ENCODE data around the gene AGAP1.
"Not testable (repeated sequence)": the region's sequence is repeated elsewhere in the genome, so short reads cannot be mapped to it uniquely, and the experiment has no call there.

AGAP1 gene

GRCh38 chr2:236086971-236087465 is 593.2 kb downstream of the AGAP1 start:
- DNase-seq: no peak

DNA sequence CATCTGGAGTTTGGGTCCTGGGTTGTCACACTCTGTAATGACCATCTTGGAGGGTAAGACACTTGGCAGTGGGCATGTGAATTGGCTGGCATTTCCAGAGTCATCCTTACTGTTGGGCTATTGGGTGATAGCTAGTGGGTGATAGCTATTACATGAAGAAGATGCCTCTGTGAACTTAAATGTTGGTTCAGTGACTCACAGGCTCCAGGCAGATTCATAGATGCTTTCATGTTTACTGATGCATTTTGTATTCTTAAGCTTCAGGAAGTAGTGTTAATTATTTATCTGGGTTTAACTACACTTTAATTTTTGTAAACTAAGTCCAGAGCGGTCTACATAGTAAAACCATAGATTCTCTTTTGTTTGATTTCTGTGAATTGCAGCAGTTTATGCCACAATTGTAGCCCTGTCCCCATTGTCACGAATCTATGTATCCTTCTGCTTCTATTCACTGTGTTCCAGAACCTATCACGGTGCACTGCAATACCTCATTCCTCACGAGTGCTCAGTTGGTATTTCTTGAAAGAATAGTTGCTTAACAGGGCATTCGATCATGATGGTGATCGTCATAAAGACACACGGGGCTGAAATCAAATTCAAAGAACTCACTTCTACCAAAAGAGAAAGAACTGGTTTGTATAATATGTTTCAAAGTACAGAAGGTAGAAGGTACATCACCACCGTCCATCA is 594.7 kb downstream of the AGAP1 start:
- DNase-seq: no peak

- no peak for DNase-seq
Observed at GRCh38 chr2:236089271-236090026, 595.6 kb downstream of the AGAP1 start.

DNA sequence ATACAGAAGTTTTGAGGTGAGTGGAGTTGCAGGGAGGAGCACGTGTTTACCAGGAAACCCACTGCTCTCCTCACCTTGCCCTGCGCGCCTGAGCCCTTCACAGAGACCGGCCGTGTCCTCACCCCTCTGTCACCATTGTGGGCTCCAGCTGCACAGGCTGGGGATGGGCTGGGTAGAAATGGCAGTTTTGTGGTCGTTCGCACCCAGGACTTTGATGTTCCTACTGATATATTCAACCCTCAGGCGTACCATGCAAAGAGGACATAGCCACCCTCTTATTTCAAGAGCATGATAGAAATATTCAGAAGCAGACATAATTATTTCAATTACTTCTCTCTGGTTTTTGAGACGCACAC is 596.2 kb downstream of the AGAP1 start:
- DNase-seq: no peak

- DNase-seq: not testable (repeated sequence)
Observed at GRCh38 chr2:236090826-236091225, 597.0 kb downstream of the AGAP1 start.

GRCh38 chr2:236092714-236093113 is 598.9 kb downstream of the AGAP1 start:
- no peak for DNase-seq

- no peak for DNase-seq
Observed at GRCh38 chr2:236093134-236093533, 599.3 kb downstream of the AGAP1 start.

DNA sequence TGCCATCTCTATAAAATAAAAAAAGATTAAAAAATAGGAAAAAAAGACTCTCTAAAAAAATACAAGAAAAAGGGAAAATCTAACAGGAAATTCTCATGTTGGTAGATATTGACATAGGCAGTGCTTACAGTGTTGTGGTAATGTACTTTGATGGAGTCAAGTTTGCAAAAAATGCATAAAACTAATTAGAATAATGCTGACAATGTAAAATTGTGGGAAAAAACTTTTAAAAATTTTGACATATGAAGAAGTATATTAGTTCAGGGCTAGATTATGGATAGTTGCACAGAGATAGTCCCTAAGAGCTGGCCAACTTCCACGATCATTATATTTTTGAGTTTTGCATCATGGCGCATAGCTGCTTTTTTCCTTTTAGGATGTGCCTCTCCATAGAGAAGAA is 601.7 kb downstream of the AGAP1 start:
- DNase-seq: no peak

- no peak for DNase-seq
Observed at GRCh38 chr2:236101311-236101950, 607.6 kb downstream of the AGAP1 start.

DNA sequence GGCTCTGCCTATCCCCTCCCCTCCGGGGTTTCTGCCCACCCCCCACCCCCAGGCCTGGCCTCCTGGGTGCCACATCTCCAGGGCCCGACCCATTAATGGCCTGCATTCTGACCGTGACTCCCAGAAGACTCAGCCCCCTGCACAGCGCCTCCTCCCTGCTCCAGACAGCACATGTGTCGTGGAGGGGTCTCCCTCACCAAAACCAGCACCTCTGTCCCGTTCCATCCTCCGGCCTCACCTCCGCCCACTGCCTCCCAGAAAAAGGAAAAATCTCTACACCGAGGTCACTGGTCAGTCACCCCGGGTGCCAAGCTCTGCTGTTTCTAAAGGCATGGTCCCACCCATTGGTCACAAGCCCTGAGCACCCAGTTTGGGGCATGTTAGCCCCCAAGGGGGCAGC is 609.1 kb downstream of the AGAP1 start:
- DNase-seq: no peak

GRCh38 chr2:236103981-236104380 is 610.1 kb downstream of the AGAP1 start:
- no peak for DNase-seq

DNA sequence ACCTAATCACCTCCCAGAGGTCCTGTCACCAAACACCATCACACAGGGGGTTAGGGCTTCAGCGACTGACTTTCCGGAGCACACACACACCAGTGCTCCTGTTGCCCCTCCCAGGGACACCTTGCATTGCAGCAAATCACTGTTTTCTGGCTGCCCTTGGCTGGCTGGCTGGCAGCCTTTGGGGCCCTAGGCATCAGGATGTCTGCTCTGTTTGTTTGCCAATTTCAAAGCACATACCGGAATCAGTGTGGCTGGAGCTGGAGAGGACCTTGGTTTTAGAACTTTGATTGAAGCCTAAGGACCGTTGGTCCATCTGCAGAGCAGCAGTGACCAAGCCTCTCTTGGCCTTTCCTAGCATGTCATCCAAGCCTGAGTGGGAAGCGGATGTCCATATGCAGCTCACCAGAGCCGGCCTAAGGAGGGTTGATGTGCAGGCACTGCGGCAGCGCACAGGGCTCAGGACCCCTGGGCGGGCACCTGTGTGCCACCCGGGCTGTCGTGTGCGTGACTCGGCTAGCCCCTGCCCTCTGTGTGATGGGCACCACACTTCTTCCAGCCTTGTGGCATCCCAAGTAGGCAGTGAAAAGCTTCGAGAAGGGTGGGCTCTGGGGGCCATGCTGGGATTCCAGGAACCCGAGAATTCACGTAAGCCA is 612.2 kb downstream of the AGAP1 start:
- no peak for DNase-seq

- no peak for DNase-seq
Observed at GRCh38 chr2:236106761-236107160, 612.9 kb downstream of the AGAP1 start.

DNA sequence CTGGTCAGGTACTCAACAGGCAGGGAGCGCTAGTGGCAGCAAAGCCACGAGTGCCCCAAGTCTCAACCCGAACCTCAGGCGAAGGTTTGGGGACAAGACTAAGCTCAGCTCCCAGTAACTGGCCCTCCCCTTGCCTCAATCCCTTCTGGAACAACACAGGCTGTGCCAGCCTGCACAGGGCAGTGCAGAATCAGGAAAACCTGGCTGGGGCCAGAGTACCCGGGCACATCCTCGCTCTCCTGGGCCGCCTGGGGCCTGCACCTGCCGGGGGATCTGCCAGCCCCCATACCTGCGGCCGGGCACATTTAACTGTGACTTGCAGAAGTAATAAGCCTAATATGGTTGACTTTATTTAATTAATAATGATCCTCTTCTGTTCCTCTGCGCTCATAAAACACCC is 613.7 kb downstream of the AGAP1 start:
- DNase-seq: no peak

- no peak for DNase-seq
Observed at GRCh38 chr2:236107942-236108625, 614.2 kb downstream of the AGAP1 start.

DNA sequence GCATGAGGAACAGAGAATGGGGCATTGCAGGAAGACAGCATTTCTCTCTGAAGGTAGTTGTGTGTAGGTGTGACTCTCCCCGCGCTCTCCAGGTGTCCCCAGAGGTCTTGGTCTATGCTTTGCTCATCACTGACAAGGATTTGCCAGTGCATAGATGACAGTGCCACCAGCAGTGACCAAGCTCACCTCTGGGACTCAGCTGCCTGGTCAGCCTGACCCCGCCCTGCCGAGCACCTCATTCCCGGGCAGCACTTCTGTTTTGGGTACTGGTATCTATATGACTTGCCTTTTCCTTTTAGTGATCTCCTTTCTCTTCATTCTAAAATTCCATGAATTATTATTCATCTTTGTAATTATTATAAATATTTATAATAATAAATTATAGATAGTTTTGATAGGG is 615.2 kb downstream of the AGAP1 start:
- DNase-seq: no peak

- DNase-seq: no peak
Observed at GRCh38 chr2:236109473-236109872, 615.6 kb downstream of the AGAP1 start.

- no peak for DNase-seq
Observed at GRCh38 chr2:236112466-236112865, 618.6 kb downstream of the AGAP1 start.

DNA sequence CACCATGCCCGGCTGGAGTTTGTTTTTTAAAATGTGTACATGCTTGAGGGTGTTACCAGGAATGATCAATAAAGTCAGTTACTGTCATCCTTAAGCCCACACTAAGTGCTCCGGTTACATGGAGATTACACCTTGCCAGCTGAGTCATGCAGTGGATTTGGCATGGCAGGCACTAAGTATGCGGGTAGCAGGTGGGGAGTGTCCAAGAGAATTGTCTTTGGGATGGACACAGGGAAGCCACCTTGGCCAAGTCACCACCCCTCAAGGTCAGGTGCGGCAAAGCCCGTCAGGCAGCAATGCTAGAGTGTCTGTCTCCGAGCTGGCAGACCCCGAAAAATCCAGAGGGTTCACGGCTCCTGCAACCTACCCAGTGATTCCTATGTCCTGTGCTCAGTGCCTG is 619.6 kb downstream of the AGAP1 start:
- no peak for DNase-seq

- no peak for DNase-seq
Observed at GRCh38 chr2:236113948-236114347, 620.1 kb downstream of the AGAP1 start.

- DNase-seq: no peak
Observed at GRCh38 chr2:236114959-236115358, 621.1 kb downstream of the AGAP1 start.

GRCh38 chr2:236117401-236117800 is 623.6 kb downstream of the AGAP1 start:
- no peak for DNase-seq

DNA sequence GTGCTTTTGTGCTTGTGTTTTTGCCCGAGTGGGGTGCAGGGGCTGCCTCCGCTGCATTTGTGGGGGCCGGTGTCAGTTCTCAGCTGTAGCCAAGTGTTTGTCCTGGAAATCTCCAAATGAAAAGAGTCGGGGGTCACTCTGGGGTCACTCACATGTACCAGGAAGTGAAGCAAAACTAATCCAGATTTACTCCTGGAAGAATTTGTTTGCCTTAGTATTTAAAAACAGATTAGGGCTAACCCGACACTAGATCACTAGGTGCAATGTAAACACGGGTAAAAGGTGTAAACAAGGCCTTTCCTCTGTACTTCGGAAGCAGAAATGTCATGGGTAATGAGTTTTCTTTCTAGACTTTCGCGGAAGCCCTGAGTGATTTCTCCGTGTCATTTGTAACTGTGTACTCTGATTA is 624.0 kb downstream of the AGAP1 start:
- no peak for DNase-seq
